Activated CD8-positive, alpha-beta memory T cell treated with anti-CD3 and anti-CD28 coated beads, Interleukin-2, amount 50 U/mL, for 48 hours (primary cell): ENCODE results near the gene PLCH2.

Experiments
- DNase-seq: peaks from one replicate; pipeline ENCODE4 v3.0.0-alpha.2; 2020

The PLCH2 gene

DNA sequence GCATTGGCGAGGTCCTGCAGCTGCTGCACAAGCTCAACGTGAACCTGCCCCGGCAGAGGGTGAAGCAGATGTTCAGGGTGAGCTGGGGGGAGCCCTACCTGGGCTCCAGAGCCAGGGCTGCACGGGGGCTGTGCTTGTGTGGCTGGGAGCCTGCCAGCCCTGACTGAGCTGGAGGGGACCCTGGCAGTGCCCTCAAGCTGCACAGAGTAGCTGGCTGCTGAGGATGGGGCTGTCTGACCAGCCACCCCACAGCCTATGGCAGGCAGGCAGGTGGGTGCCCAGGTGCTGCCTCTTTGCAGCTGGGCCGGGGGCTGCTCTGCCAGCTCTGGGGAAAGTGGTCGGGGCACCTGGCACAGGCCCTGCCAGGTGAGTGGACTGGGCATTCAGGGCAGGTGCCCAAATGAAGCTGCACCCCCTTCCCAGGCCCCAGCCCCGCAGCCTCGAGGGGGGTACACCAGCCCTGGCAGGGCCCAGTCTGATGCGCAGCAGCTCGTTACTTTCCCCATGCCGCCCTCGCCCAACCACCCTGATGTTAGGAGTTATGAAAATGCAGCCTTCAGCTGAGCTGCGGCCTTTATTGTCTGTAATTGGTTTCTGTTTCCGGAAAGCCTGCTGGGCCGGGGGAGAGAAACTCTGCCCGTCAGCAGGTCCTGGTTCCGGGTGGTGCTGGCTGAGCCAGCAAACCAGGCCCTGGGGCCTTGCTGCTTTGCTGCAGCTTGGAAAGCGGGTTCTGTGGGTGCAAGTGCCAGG is 4.3 kb downstream of the PLCH2 start:
- DNase-seq = no peak

- DNase-seq = no peak
Observed at GRCh38 chr1:2480986-2481364, 4.9 kb downstream of the PLCH2 start.

DNA sequence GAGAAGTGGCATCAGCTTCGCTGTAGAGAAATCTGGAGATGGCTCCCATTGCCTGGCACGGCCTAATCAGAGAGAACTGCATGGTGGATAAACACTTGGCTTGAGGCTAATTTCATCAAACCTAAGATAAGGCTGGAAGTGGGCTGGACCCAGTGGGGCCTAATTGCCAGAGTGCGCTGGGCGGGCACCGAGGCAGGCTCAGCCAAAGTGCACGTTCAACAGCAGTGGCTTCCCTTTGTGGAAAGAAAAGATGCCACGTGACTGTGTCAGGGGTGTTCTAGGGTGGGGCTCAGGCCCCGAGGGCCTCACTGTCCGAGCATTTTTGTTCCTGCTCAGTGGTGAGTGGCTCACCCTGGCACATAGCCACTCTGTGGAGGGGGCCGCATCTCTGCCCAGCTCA is 5.8 kb downstream of the PLCH2 start:
- DNase-seq = no peak

- DNase-seq = no peak
Observed at GRCh38 chr1:2482588-2482987, 6.5 kb downstream of the PLCH2 start.

DNA sequence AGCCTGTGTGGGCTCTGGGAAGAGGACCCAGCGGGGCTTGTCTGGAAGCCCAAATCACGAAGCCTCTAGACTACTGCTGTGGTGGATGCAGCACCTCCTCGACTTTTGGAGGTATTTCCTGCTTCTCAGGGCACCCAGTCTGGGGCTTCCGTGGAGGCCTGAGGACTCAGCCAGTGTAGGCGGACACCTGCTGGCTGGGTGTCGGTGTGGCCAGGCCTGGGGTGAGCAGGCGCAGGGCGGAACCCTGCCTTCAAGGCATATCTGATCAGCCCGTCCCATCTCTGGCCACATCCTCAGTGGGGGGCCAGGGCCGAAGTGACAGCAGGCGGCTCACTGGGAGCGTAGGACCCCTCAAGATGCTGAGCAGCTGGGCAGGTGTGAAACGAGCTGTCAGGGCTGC is 6.9 kb downstream of the PLCH2 start:
- no peak for DNase-seq

DNA sequence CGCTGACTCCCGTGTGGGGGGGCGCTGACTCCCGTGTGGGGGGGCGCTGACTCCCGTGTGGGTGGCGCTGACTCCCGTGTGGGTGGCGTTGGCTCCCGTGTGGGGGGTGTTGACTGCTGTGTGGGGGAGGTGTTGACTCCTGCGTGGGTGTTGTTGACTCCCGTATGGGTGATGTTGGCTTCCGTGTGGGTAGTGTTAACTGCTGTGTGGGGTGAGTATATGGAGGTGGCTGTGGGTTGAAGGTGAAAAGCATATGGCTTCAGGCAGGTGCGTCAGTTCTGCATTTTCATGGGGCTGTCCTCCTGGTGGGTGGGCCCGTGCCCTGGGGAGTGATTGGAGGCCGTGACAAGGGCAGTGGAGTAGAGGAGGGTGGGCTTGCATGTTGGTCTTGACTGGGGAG is 7.9 kb downstream of the PLCH2 start:
- no peak for DNase-seq

- DNase-seq = no peak
Observed at GRCh38 chr1:2486041-2486440, 10.0 kb downstream of the PLCH2 start.

DNA sequence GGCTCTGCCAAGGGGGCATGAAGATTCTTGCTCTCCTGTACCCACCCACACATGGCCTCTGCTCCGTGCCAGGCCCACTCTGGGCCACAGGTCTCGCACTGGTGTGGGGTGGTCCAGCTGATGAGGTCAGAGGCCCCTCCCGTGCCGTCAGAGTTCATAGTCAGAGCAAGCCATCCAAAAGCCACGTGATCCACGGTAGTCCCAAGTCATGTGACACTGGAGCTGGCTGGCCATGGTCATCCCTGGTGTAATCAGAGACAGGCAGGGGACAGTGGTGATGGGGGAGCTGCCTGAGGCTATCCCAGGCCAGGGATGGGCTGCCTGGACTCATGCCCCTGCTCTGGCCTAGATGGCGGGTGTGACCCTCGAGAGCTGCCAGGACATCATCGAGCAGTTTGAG is 10.5 kb downstream of the PLCH2 start:
- DNase-seq = no peak

DNA sequence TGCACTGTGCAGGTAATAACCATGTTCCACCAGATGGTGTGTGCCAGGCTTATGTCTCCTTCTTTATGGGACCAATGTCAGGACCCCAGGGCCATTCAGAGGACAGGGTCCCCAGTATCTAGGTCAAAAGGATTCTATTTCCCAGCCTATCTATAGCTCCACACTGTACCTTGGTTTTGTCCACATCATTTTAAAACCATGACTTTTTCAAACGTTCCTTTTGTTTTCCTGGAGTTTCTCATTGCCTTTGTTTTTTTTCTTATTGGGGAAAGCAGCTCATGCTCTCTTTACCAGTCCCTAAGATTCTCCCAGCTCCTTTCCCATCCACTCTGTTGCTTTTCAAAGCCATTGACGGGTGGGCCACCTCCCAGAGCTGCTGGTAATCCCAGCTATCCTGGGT is 12.6 kb downstream of the PLCH2 start:
- no peak for DNase-seq

DNA sequence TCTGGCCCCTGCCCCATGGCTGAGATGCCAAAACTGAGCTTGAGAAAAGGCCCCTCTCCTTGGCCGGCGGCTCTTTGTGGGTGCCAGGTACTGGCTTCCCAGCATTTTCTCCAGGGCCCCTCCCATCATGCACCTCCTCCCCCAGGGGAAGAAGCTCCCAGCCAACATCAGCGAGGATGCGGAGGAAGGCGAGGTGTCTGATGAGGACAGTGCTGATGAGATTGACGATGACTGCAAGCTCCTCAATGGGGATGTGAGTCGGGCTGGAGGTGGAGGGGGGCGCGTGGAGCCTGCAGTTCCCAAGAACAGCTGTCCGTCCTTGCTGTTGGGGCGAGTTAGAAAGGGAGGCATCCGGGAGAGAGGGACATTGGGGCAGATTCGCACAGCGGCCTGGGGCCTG is 13.5 kb downstream of the PLCH2 start:
- DNase-seq = no peak

GRCh38 chr1:2492091-2492490 is 16.0 kb downstream of the PLCH2 start:
- DNase-seq = no peak

GRCh38 chr1:2493218-2493617 is 17.1 kb downstream of the PLCH2 start:
- DNase-seq = no peak

- no peak for DNase-seq
Observed at GRCh38 chr1:2493691-2494322, 17.7 kb downstream of the PLCH2 start.

DNA sequence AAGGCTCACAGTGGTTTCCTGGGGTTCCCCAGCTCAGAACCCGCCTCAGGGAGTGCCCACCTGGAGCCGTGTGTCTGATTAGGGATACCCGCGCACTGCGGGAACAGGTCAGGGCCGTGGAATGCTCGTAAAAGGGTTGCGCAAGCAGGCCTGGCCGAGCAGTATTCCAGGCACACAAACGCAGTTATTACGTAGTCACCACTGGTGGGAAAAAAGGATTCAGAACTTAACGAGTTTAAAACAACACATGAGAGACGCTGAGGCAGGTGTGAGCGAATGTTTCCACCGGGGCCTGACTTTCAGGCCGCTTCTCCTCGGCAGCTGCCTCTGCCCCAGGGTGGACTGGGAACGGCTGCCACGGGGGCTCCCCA is 18.2 kb downstream of the PLCH2 start:
- DNase-seq = no peak

DNA sequence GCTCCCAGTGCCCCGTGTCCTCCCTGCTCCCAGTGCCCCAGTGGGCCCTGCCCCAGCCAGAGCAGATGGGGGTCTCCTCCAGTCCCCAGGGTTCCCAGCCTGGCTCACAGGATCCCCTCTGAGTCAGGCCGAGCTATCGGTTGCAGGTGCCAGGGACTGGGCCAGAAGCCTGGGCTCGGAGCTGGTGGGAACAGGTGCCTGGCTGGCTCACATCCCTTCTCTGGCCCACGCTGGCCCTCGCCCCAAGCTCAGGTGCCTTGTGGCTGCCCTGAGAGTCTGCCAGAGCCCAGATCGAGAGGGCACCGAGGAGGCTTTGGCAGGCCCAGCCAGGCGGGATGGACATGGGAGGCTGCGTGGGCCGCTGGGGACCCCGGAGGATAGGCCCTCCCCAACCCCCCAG is 18.9 kb downstream of the PLCH2 start:
- DNase-seq = no peak

DNA sequence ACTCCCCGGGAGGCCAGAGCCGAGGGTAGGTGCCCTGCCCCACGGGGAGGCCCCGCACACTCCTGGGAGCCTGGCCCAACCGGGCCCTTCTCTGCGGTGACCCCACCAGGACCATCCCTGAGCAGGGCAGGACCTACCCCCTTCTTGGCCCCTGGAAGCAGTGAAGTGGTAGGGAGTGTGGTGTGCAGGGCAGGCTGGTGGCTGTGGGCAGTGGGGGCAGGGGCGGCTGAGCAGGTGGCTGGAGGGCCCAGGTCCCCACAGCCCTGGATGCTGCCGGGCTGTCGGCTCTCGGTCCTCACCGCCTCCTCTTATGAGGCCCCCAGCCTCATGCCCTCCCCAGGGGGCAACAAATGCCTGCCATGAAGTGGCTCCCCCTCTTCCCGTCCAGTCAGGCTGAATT is 19.5 kb downstream of the PLCH2 start:
- no peak for DNase-seq

- no peak for DNase-seq
Observed at GRCh38 chr1:2496087-2496622, 20.1 kb downstream of the PLCH2 start.

- DNase-seq = no peak
Observed at GRCh38 chr1:2496746-2497145, 20.7 kb downstream of the PLCH2 start.

- DNase-seq = no peak
Observed at GRCh38 chr1:2497891-2498290, 21.8 kb downstream of the PLCH2 start.

DNA sequence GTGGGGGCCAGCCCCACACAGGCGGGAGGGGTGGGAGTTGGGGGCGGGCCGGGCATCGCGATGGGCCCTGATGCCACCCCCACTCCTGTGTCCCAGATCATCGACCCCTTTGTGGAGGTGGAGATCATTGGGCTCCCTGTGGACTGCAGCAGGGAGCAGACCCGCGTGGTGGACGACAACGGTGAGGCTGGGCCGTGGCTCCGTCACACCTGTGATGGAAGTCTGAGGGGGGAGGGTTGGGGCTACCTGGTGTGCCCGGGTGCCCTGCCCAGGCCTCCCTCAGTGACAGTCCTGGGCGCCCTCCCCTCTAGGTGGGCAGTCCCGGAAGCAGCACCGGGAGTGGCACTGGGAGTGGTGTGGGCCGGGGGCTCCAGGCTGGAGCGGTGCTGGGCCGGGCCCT is 22.6 kb downstream of the PLCH2 start:
- DNase-seq = no peak

GRCh38 chr1:2499260-2499659 is 23.2 kb downstream of the PLCH2 start:
- no peak for DNase-seq

DNA sequence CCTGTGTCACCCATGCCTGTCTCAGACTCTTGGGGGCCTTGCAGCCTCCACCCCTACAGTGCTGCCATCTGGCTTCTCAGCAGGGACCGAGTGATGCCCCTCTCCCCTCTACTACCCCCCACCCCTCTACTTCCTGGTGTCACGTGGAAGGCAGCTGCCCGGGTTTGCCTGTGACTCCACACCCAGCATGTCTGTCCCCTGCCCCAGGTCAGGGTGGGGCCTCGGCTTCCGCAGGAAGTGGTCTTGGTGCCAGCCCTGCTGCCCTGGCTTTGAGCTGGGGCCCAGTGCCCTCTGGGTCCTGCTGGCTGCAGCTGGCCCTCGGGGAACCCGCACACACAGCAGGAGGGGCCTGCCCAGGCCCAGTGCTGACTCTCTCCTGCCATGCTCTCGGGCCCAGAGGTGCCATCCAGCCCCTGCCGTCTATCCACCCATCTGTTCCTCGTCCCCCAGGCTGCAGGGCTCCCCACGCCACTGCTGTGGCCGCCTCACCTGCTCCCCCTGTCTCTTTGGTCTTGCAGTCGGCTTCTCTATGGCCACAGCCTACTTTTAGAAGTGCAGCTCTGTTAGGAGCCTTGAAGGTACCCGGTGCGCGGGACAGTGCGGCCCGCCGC is 24.0 kb downstream of the PLCH2 start:
- no peak for DNase-seq

DNA sequence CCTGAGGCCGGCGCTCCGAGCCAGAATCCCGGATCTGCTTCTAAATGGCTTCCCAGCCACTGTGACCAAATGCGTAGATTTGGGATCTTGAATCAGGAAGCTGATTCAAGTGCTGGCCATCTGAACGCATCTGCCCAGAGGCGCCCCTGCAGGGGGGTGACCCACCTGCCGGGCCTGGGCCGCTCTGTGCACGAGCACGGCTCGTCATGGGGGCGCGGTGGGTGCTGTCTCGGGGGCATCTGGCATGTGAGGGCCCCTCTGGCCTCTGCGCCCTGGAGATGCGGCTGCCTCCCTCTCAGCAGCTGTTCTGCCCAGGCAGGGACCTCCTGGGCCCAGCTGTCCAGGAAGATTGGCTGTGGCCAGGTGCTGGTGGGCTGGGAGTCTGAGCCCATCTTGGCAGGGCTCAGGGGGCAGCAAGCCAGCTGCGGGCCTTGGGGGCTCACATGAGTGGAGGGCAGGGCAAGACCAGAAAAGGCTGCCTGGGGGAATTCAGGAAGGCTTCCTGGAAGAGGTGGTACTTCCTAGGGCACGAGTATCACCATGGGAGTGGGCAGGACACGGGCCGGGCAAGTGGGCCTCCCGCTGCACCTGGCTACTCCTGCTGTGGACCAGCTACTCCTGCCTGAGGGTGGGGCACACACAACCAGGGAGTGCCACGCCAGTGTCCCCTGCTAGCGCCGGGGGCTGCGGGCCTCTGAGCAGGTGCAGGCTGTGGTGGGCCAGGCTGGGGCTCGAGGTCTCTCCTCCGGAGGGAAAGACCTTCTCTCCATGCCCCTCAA is 25.1 kb downstream of the PLCH2 start:
- DNase-seq = no peak

DNA sequence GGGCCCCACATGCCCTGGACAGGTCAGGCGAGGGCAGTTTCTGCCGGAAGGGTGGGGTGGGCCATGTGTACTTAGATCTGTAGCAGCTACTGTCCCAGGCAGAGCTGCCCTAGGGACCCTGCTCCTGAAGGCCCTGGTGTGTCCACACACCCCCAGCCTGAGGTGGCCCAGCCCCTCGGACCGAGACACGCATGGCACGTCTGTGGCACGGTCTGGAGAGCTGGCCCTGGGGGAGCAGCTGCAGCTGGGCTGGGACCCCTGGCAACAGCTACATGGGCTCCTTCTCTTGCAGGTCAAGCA is 25.7 kb downstream of the PLCH2 start:
- DNase-seq = no peak
